Stromal cell of bone marrow (primary cell): ENCODE data around the gene LRRC14B.
"Not testable (repeated sequence)": the region's sequence is repeated elsewhere in the genome, so short reads cannot be mapped to it uniquely, and the experiment has no call there.

ENCODE experiments used
- DNase-seq: peaks from one replicate; pipeline ENCODE4 v3.0.0-alpha.2; 2012; ENCODE audit warnings: low read depth

The LRRC14B gene

DNA sequence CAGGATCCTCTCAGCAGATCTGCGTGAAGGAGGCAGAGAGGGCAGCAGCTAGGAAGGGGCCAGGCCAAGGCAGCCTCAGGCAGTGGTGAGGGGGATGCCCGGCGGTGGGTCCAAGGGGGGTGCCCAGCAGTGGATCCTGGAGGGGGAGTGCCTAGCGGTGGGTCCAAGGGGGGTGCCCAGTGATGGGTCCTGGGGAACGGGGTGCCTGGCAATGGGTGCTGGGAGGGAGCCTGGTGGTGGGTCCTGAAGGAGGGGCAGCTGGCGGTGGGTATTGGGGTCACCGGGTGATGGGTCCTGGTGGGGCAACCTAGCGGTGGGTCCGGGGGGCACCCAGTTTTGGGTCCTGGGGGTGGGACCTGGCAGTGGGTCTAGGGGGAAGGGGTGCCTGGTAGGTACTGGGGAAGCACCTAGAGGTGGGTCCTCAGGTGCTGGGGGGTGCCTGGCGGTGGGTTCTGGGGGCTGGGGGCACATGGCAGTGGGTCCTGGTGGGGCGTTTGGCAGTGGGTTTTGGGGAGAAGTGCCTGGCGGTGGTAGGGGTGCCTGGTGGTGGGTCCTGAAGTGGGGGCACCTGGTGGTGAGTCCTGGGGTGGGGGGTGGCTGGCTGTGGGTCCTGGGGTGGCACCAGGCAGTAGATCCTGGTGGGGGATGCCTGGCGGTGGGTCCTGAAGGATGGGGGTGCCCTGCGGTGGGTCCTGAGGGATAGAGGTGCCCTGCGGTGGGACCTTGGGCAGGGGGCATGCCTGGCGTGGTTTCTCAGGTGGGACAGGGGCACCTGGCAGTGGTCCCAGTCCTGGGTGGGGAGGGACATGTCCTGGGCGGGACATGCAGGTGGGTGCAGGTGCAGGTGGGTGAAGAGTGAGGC, 1.9 kb downstream of the LRRC14B start:
- no peak for DNase-seq

DNA sequence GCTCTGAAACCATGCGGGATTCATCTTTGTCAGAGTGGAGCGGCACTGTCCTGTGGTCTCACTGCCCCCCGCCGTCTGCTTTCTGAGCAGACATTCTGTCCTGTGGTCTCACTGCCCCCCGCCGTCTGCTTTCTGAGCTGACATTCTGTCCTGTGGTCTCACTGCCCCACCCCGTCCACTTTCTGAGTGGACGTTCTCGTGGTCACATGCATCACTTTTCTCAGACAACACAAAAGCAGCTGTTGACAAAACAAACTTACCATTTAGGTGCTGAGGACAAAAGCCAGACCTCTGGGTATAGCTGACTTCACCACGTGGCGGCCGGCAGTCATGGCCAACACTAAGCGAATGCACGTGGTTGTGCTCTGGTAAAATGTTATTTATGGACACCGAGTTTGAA, 2.8 kb downstream of the LRRC14B start:
- no peak for DNase-seq

DNA sequence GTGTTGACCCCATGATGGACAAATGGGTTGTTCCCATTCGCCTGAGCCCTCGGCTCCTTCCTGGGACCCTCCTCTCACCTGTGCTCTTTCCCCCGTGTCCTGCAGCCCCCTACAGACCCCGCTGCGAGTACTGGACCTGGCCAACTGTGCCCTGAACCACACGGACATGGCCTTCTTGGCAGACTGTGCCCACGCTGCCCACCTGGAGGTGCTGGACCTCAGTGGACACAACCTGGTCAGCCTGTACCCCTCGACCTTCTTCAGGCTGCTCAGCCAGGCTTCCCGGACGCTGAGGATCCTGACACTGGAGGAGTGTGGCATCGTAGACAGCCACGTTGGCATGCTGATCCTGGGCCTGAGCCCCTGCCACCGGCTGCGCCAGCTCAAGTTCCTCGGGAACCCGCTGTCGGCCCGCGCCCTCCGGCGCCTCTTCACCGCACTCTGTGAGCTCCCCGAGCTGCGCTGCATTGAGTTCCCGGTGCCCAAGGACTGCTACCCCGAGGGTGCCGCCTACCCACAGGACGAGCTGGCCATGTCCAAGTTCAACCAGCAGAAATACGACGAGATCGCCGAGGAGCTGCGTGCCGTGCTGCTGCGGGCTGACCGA, 3.4 kb downstream of the LRRC14B start:
- no peak for DNase-seq

DNA sequence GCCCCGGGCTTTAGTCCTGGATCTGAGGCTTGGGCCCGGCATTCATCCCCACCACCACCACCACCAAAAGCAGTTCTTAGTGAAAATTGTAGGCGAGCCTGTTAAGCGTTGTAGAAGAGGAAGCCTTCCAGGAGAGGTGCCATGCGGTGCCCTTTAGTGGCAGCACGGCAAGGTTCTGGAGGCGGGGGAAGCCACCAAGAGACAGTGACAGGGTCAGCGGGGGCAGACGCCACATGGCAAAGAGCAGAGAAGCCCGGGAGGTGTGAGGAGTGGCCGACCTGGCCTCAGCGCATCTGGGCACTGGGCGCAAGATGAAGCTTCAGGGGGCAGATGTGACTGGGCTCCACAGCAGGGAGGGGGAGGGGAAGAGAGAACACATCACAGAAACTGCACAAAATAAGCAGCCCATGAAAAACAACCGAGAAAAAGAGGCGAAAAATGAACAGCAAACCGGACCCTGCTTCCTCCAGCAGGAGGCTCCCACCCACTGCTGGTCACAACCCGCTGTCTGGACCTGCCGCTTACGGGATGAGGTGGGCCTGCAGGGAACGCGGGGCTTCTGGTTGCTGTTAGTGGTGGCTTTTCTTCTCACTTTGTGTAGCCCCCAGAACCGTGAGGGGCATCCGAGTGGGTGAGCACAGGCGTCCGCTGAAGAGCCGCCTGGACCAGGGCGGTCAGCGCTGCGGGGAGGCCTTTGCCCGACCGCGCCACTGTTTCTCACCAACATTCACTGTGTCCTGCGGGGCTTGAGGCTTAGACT, 4.3 kb downstream of the LRRC14B start:
- no peak for DNase-seq

DNA sequence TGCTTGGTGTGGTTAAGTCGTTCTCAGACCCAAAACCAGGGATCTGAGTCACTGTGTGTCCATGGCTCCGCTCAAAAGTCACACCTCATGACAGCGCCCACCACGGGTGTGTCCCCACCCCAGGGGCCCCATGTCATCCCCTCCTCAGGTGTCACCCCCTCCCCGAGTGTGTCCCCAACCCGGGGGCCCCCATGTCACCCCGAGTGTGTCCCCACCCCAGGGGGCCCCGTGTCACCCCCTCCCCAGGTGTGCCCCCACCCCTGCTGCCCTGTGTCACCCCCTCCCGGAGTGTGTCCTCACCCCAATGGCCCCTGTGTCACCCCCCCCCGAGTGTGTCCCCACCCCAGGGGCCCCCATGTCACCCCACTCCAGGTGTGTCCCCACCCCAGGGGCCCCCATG, 5.1 kb downstream of the LRRC14B start:
- DNase-seq: no peak

DNA sequence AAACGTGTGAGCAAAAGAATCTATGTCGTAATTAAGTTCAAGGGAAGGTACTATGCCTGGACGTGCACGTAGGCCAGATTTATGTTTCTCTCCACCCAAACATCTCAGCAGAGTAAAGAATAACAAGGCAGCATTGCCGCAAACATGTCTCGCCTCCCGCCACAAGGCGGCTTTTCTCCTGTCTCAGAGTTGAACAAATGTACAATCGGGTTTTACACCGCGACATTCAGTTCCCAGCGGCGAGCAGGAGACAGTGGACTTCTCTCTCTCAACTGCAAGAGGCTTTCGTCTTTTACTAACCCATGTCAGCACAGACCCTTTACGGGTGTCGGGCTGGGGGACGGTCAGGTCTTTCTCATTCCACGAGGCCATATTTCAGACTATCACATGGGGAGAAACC, 5.7 kb downstream of the LRRC14B start:
- DNase-seq: not testable (repeated sequence)

DNA sequence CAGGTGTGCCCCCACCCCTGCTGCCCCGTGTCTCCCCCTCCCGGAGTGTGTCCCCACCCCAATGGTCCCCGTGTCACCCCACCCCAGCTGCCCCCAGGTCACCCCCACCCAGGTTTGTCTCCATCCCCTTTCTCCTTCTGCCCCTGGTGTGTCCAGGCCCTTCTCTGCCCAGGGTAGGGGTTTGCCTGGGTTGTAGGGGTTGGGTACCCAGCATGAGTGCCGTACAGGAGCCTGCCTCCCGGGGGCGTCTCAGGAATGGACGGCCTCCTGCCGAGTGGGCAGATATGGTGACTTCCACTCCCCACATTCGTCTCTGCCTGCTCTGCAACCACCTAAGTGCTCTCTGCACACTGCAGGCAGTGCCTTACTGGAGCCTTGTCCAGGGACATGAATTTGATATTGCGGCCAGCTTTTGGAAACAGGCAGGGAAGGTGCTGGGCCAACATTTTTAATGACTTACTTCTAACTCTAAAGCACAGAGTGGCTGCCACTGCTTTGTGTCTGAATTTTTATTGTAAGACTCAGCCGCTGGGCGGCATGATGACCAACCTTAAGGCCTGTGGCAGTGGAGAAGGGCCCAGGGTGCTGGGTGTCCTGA, 6.7 kb downstream of the LRRC14B start:
- DNase-seq: no peak

DNA sequence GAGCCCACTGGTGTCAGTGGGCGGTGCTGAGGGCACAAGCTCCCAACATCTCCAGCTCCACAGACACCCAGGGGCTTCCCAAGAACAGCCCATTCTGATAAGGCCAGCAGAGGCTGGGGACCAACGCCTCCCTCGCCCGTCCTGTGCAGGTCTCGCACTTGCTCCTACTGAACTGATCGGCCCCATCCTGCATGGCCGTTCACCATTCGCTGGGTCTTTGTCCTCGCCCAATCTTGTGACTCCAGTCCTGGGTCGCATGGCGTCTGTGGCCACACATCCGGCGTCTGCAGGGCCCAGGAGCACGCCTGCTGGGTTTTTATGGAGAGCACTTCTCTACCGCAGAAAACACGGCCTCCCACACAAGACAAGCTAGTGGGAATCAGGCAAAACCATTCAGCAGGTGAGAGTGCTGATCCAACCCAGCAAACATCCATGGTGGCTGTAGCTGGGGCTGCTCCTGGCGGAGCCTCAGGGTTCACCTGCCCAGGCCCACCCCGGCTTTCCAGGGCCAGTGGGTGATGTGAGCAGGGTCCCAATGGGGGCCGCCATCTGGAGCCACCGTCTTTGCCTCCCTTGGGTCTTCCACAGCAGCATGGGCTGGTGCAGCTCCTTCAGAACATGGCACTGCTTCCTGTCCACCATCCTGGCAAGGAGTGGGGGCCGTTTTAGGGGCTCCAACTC, 7.4 kb downstream of the LRRC14B start:
- DNase-seq: no peak

DNA sequence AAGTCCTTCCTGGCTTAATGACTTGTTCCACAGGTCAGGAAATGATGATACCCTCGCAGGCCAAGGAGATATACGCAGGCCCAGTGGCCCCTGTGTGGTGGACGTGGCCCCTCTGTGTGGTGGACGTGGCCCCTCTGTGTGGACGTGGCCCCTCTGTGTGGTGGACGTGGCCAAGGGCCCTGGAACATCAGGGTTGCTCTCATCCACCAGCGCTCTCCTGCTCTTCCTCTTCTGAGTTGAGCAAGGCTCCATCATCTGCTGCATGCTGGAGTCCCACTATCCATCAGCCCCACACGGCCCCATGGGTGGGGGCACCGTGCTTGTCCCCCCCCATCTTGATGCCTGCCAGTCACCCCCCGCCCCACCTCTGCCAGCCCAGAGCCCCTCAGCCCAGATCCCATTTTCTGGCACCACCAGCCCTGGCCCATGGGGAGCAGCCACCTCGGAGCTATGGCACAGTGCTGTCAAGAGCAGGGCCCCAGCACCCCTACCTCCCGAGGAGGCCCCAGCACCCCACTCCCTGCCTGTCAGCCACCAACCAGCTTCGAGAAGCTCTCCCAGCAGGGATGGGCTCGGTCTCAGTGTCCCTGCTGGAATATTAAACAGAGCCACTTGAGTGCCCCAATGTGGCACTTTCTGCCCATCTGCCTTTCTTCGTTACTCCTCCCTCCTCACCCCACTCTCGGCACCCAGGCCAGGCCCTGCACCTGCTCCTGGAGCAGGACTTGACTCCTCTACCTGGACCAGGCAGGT, 8.1 kb downstream of the LRRC14B start:
- no peak for DNase-seq

DNA sequence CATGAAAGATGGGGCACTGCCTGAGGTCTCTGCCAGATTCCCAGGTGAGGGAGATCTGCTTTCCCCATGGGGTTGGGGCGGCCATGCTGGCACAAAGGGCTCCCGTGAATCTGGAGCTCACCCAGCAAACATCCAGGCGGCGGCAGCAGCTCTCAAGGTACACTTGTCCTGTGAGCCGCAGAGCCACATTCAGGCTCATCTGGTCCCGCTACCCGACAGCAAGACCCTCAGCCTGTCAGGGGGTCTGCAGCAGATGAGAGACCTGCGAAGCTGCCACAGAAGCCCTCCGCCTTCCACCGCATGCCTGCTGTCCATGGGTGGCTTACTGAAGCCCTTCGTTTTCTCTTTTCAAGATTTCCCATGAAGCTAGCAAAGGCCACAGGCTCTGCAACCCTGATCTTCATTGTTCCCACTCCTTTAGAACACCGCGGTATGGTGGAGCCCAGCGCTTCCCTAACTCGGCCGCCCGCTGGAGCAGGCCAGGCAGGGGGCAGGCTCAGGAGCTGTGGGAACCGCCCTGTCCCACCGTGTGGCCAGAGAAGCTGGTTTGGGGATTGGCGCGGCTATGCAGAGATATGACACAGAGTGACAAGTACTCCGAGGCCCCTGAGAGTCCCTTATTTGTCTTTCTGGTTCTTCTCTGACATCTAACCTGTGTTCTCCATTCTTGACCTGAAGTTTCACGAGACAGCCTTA, 8.8 kb downstream of the LRRC14B start:
- DNase-seq: no peak

DNA sequence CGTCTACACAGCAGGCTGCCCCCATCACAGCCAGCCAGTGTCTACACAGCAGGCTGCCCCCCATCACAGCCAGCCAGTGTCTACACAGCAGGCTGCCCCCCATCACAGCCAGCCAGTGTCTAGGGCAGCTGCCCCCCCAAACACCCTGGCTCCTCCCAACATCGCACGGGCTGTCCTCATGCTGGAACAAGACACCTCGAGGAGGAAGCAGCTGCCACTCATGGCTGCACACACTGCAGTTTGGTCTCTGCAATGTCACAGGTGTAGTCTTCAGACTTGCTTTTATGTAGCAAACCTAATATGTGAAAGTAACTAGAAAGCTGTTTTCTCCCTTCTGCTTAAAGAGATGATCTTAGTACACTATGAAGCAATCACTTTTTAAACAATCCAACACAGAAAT, 9.7 kb downstream of the LRRC14B start:
- no peak for DNase-seq

DNA sequence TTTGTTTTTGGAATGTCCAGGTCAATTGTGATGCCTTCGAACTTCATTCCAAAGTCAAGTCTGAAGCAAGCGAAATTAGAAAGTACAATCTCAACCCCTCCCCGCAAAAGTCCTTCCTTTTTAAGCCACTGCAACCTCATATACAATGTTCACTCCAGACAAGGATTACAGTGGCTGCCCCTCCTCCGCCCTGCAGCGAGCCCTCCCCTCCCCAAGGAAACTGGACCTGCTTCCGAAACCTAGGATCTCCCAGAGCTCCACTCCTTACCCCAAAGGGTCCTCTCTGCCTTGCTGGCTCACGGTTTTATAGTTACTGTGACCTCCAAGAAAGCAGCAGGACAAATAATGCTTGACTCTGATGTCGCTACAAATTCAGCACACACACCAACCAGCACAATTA, 10.4 kb downstream of the LRRC14B start:
- no peak for DNase-seq

DNA sequence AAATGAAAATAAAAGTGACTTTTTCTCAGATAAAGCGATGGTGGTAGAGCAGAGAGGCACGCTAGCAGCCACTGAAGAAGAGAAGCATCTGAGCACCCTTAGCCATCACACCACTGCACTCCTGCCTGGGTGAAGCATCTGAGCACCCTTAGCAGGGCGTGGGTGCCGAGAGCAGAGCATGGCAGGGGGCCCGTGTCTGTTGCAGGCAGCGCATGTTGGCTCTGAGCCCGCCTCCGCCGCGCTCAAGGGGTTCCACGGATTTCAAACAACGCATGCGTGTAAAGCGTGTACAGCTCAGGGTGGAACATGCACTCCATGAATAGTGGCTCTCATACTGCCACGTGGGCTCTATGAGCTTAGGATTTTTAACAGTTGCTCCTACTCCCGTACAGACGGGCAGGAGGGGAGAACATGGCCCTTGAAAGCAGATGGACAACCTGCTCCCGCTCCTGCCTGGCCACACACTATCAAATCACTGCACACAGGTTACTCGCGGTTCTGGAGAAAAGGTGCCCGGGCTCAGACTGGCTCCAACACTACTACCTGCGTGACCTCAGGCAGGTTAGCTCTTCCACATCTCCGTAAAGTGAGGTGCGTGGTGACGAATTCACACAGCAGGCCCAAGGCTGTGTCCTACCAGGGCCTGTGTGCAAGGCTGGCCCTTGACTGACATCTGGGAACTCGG, 12.1 kb downstream of the LRRC14B start:
- DNase-seq: no peak

DNA sequence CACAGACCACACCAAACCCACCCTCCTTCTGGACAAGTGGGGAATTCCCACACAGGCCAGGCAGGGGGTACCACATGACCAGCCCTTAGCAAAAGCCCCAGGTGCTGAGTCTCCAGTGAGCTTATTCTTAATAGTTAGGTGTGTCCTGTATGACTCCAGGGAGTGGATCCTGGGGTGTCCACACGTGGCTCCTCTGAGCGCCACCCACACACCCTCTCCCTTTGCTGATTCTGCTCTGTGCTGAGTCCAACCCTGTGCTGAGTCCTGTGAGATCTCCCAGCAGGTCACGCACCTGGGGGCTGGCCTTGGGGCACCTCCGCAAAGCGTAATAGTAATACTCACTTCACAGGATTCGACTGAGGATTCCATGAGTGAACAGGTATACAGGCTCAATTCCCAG, 12.7 kb downstream of the LRRC14B start:
- DNase-seq: no peak

DNA sequence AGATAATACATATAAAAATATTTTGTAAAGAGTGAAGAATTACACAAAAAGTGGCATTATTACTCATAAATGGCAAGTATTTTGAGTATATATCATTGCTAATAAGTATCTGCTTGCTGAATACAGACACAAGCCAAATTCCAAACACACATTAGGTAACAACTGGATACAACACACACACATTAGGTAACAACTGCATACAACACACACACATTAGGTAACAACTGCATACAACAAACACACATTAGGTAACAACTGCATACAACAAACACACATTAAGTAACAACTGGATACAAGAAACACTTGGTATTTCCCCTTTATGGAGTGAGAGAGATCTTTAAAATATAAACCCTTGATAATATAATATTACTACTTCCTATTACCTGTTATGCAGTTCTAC, 13.2 kb downstream of the LRRC14B start:
- DNase-seq: no peak

DNA sequence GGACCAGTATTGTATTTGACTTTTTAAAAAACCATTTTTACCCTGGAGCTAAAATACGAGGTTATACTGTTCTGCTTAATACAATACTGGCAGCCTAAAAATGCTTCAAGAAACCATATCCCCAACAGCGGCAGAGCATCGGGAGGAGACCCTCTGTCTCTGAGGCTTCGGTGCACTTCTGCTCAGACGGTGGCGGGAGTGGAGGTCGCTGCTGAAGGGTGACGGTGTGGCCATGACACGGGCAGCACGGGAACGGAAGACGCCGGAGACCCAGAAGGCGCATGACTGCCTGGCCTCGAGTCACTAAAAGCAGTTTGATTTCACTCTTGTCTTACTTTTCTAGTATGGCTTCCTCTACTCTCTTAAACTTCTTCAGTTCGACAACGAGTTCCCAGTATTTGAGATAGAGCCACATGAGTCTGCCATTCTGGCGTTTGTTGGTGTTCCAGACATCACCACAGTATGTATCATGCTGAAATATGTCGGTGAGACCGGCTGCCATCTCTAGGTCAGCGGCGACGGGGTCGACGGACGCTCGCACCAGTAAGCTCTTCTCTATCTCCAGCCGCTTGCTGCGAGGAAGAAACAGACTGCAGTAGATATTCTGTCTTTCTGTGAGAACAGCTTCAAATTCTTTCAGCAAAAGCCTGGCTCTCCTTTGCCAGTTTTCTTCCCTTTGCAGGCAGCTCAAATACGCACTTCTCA, 13.8 kb downstream of the LRRC14B start:
- DNase-seq: no peak

DNA sequence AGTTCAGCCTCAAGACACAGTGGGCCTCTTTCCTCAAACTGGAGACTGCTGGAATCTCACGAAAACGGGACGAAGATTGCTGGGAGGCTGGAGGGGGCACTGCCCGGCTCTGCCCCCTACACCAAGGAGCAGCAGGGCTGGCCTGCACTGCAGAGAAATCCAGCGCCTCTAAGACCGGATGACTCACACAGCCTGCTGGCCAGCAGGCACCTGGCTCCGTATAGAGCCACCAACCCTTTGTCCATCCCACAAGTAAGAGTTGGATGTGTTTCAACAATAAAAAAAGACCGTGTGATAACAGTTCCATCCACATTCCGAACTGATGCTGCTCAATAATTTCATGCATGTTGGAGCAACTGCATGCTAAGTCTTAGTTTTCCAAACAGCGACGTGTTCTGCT, 15.1 kb downstream of the LRRC14B start:
- no peak for DNase-seq

DNA sequence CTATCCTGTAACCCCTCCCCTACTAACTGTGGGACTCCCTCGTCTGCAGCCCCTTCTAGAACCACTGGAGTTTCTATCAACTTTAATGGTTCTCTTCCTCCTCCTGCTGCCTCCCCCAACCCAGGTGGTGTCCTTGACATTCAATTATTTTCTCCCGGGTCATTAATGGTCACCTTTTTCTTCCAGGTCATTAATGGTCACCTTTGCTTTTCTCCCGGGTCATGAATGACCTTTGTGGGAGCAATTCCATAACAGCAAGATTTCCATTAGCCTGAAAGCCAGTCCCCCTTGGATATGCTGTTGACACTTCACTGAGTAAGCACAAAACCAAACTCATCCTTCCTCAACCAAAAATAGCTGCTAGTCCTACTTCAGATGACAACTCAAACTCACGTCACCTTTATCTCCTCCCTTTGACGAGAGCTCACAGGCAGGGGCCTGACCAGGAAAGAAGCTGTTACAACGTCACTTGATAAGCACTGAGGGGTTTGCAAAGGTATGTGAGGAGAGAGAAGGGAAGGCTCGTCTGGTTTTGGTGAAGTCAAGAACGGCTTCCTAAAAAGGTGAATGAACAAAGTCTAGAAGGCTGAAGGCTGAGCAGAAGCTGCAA, 15.7 kb downstream of the LRRC14B start:
- DNase-seq: no peak

DNA sequence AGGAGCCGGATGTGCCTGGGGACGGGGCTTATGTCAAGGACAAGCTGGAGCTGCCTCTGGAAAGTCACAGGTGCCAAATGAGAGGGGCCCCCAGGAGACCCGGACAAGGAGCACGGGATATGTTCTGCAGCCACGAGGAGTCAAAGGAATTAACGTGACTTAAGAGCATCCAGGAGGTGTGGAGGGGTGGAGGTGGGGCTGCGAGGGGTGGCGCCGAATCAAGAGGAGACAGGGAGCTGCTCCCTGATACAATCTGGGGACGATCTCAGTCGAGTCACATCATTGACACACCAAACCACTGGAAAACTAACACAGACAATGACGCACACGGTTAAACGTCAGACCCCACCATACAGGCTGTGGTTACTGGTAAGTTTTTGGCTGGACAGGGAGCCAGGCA, 16.3 kb downstream of the LRRC14B start:
- no peak for DNase-seq
